ENCODE measurements around the gene FBXL17.

DNA sequence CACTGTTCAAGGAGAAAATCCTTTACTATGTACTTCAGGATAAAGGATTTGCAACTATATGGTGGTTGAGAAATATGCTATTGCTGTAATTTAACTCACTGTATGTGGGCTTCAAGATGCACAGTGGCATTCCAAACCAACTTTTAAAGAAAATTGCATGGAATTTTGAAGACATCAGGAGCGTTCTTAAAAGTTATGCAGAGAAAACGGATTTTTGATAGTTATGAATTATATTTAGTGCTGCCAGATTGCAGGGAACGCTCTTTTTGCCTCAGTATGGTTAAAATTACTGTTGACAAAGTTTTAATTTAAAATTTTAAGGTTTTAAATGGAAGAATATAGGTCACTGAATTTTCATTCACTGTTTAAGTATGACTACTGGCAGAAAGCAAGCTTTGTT is 375.1 kb downstream of the FBXL17 start:
- TF ChIP-seq, protein P1, sequence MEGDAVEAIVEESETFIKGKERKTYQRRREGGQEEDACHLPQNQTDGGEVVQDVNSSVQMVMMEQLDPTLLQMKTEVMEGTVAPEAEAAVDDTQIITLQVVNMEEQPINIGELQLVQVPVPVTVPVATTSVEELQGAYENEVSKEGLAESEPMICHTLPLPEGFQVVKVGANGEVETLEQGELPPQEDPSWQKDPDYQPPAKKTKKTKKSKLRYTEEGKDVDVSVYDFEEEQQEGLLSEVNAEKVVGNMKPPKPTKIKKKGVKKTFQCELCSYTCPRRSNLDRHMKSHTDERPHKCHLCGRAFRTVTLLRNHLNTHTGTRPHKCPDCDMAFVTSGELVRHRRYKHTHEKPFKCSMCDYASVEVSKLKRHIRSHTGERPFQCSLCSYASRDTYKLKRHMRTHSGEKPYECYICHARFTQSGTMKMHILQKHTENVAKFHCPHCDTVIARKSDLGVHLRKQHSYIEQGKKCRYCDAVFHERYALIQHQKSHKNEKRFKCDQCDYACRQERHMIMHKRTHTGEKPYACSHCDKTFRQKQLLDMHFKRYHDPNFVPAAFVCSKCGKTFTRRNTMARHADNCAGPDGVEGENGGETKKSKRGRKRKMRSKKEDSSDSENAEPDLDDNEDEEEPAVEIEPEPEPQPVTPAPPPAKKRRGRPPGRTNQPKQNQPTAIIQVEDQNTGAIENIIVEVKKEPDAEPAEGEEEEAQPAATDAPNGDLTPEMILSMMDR (IDR thresholded peaks at IDR 0.05), result no peak
- no peak for TF ChIP-seq POLR2A (IDR thresholded peaks at IDR 0.05)
